T-helper 2 cell treated with Interferon-gamma antibody and Interleukin-4, amounts not matched to agents 5 μg/mL and 100 μg/mL, for 36 hours (primary cell): Measurements from ENCODE around the gene ISLR2.

Source experiments
- DNase-seq: peaks from one replicate; pipeline ENCODE4 v3.0.0; 2021; ENCODE audit warnings: low spot score
- H3K27ac Mint-ChIP-seq: one replicate; pipeline ENCODE4 v1.8.0; 2021; ENCODE audit warnings: mild to moderate bottlenecking, mixed read lengths
- H3K27me3 Mint-ChIP-seq: one replicate; pipeline ENCODE4 v1.8.0; 2021; ENCODE audit warnings: low read depth, mixed read lengths
- H3K36me3 Mint-ChIP-seq: one replicate; pipeline ENCODE4 v1.8.0; 2021; ENCODE audit warnings: low read depth, mixed read lengths
- H3K4me1 Mint-ChIP-seq: one replicate; pipeline ENCODE4 v1.8.0; 2021; ENCODE audit warnings: low read depth, mixed read lengths
- H3K4me3 Mint-ChIP-seq: one replicate; pipeline ENCODE4 v1.8.0; 2022; ENCODE audit warnings: mild to moderate bottlenecking, moderate library complexity, mixed read lengths
- H3K9me3 Mint-ChIP-seq: one replicate; pipeline ENCODE4 v1.8.0; 2021; ENCODE audit warnings: mixed read lengths

ISLR2 gene

DNA sequence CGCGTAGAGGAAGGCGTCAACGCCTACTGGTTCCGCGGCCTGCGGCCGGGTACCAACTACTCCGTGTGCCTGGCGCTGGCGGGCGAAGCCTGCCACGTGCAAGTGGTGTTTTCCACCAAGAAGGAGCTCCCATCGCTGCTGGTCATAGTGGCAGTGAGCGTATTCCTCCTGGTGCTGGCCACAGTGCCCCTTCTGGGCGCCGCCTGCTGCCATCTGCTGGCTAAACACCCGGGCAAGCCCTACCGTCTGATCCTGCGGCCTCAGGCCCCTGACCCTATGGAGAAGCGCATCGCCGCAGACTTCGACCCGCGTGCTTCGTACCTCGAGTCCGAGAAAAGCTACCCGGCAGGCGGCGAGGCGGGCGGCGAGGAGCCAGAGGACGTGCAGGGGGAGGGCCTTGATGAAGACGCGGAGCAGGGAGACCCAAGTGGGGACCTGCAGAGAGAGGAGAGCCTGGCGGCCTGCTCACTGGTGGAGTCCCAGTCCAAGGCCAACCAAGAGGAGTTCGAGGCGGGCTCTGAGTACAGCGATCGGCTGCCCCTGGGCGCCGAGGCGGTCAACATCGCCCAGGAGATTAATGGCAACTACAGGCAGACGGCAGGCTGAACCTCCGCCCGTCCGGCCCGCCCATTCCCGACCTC lies 4.1 kb downstream of the ISLR2 start:
- H3K4me3 Mint-ChIP-seq = no peak overlapping the region
- peak overlapping the region; percentile 62 for H3K27ac Mint-ChIP-seq
- H3K36me3 Mint-ChIP-seq = peaks cover 2% of the 10 kb centered on the region
- peak; percentile 24 for DNase-seq
- H3K27me3 Mint-ChIP-seq = peaks cover 83% of the 10 kb centered on the region
- peaks cover 11% of the 10 kb centered on the region for H3K4me1 Mint-ChIP-seq
- no peaks in the 10 kb centered on the region for H3K9me3 Mint-ChIP-seq

DNA sequence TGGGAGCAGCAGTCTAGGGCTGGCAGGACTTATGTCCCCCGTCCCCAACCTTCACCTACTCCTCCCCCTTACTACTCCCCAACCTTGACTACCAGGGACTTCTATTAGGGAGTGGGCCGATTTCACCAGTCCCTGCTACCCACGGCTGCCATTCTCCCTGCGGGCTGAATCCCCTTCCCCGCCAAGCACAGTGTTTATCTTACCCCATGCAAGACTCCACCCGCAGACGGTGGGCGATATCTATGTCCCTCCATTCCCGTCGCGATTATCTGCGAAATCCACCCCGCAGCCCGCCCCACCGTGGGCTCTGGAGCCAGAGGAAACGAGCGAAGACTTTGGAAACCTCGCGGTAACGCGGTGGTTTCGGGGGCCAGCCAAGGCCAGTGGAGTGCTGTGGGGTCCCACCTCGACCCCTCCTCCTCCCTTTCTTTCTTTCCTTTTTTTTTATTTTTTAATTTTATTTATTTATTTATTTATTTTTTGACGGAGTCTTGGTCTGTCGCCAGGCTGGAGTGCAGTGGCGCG lies 4.7 kb downstream of the ISLR2 start:
- DNase-seq = no peak
- Mint-ChIP-seq H3K27me3 (peaks cover 82% of the 10 kb centered on the region), H3K36me3 (peaks cover 2% of the 10 kb centered on the region), H3K27ac (peak overlapping the region; percentile 62), H3K4me3 (peak overlapping the region; percentile 48), H3K4me1 (peaks cover 11% of the 10 kb centered on the region), H3K9me3 (no peaks in the 10 kb centered on the region)

DNA sequence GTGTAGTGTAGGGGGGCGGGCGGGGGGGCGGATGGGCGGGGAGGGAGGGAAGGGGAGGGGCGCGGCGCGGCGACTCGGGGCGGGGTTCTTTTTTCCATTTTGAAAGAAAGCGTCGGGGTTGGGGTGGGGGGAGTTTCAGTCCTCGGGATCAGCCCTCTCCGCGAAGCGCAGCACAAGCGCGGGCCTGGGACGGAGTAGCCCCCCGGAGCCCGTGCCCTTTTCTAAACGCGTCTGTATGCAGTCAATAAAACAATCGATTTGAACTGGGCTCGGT lies 6.1 kb downstream of the ISLR2 start:
- H3K27ac Mint-ChIP-seq = peak overlapping the region; percentile 17
- no peaks in the 10 kb centered on the region for H3K9me3 Mint-ChIP-seq
- peak overlapping the region; percentile 49 for H3K4me3 Mint-ChIP-seq
- H3K4me1 Mint-ChIP-seq = peaks cover 8% of the 10 kb centered on the region
- peaks cover 2% of the 10 kb centered on the region for H3K36me3 Mint-ChIP-seq
- H3K27me3 Mint-ChIP-seq = peaks cover 77% of the 10 kb centered on the region
- DNase-seq = no peak

DNA sequence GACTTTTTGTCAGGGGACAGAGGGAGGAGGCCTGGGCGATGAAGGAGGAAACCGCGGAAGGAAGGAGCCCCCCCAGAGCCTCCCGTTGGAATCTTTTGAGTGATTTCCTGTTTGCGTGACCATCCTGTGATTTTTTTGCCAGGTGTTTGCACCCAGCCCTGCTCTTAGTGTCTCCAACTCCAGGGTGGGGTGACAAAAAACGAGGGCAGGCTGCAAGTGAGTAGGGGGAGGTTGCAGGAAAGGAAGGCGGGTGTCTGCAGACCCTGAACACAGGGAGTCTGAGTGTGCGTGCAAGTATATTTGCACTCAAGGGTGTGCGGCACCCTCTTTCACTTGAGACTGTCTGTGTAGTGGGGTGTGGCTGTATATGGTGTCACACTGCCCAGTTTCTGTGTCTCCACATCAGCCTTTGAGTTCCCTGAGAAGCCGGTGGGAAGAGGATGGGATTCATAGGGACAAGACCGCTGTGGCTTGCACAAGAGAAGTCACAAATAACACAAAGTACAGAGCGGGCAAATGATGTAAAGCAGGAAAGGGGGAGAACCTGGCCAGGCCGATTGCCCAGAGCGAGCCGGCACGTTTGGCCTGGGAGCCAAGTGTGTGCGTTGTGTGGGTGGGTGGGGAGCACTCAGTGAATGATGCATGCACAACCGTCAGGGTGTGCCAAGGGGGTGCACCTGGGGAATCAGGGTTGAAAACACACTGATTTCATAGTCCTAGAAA lies 6.6 kb downstream of the ISLR2 start:
- H3K27me3 Mint-ChIP-seq = peaks cover 74% of the 10 kb centered on the region
- DNase-seq = no peak
- peaks cover 8% of the 10 kb centered on the region for H3K4me1 Mint-ChIP-seq
- H3K27ac Mint-ChIP-seq = peak overlapping the region; percentile 17
- H3K4me3 Mint-ChIP-seq = peak overlapping the region; percentile 49
- H3K36me3 Mint-ChIP-seq = peaks cover 2% of the 10 kb centered on the region
- no peaks in the 10 kb centered on the region for H3K9me3 Mint-ChIP-seq

- no peaks in the 10 kb centered on the region for H3K9me3 Mint-ChIP-seq
- H3K4me3 Mint-ChIP-seq = no peak overlapping the region
- no peaks in the 10 kb centered on the region for H3K36me3 Mint-ChIP-seq
- no peak for DNase-seq
- H3K27ac Mint-ChIP-seq = no peak overlapping the region
- peaks cover 70% of the 10 kb centered on the region for H3K27me3 Mint-ChIP-seq
- H3K4me1 Mint-ChIP-seq = peaks cover 6% of the 10 kb centered on the region
Measured at GRCh38 chr15:74137537-74137894, 7.1 kb downstream of the ISLR2 start.

- Mint-ChIP-seq H3K36me3 (no peaks in the 10 kb centered on the region), H3K27ac (no peak overlapping the region), H3K4me1 (peaks cover 6% of the 10 kb centered on the region), H3K9me3 (no peaks in the 10 kb centered on the region), H3K4me3 (no peak overlapping the region), H3K27me3 (peaks cover 62% of the 10 kb centered on the region)
- DNase-seq = no peak
Measured at GRCh38 chr15:74138642-74139041, 8.3 kb downstream of the ISLR2 start.

- Mint-ChIP-seq H3K36me3 (no peaks in the 10 kb centered on the region), H3K27me3 (peaks cover 57% of the 10 kb centered on the region), H3K4me3 (no peak overlapping the region), H3K4me1 (peaks cover 6% of the 10 kb centered on the region), H3K27ac (no peak overlapping the region), H3K9me3 (no peaks in the 10 kb centered on the region)
- no peak for DNase-seq
Measured at GRCh38 chr15:74141591-74141990, 11.2 kb downstream of the ISLR2 start.

DNA sequence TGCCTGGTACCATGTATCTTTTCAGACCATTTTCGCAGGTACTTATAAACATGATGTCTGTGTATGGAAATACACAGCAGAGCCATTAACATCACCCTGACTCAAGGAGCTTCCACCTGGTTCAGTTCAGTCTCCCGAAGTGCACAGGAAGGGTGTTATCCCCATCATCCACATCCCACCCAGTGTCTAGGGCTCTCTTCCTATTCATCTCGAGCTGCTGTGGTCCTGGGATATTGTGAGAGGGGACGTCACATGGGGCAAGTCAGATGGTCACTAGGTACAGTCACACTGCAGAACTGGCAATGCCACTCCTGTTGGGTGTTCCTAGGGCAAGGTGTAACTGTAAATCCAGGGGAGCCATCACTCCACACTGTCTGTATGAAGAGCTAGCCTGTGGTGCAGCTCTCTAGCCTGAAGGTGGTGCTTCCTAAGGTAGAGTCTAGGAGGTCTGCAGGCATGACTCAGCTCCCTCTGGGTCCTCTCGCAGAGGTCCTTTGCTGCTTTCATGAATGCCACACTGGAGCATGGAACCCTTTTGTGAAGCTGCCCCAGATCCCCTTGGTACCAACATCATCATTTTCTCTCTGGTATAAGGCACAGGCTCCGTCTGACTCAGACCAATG lies 13.9 kb downstream of the ISLR2 start:
- H3K4me3 Mint-ChIP-seq = no peak overlapping the region
- H3K9me3 Mint-ChIP-seq = no peaks in the 10 kb centered on the region
- no peaks in the 10 kb centered on the region for H3K36me3 Mint-ChIP-seq
- H3K4me1 Mint-ChIP-seq = no peaks in the 10 kb centered on the region
- peaks cover 50% of the 10 kb centered on the region for H3K27me3 Mint-ChIP-seq
- no peak for DNase-seq
- no peak overlapping the region for H3K27ac Mint-ChIP-seq

DNA sequence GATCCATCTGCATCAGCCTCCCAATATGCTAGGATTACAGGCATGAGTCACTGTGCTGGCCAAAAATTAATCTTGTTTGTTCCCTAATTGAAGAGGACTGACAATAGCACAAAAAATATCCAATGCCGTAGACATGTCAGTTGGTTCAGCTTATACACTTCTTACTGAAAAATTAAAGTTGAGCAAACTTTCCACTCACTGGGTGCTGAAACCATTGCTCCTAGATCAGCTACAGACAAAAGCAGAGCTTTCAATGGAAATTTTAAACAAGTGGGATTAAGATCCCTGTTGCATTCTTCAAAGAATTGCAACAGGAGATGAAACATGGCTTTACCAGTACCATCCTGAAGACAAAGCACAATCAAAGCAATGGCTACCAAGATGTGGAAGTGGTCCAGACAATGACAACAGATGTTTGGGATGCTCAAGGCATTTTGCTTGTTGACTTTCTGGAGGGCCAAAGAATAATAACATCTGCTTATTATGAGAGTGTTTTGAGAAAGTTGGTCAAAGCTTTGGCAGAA lies 16.0 kb downstream of the ISLR2 start:
- DNase-seq = no peak
- Mint-ChIP-seq H3K27ac (no peak overlapping the region), H3K27me3 (peaks cover 36% of the 10 kb centered on the region), H3K36me3 (no peaks in the 10 kb centered on the region), H3K4me3 (no peak overlapping the region), H3K9me3 (no peaks in the 10 kb centered on the region), H3K4me1 (no peaks in the 10 kb centered on the region)

DNA sequence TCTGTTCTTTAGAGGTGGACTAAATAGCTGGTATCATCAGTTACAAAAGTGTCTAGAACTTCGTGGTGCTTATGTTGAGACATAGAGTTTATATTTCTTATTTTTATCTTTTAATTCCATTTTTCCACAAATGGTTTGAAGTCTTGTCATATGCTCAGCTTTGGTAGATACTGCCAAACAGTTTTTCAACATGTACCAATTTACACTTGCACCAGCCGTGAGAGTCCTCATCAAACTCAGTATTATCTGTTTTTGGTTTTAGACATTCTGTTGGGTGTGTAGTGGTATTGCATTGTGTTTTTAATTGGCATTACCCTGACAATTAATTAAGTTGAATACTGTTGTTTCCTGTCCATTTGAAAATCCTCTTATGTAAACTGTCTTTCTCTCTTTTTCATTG lies 16.7 kb downstream of the ISLR2 start:
- Mint-ChIP-seq H3K9me3 (no peaks in the 10 kb centered on the region), H3K4me1 (no peaks in the 10 kb centered on the region), H3K27ac (no peak overlapping the region), H3K4me3 (no peak overlapping the region), H3K36me3 (no peaks in the 10 kb centered on the region), H3K27me3 (peaks cover 40% of the 10 kb centered on the region)
- DNase-seq = no peak

GRCh38 chr15:74155766-74156417 lies 25.5 kb downstream of the ISLR2 start:
- Mint-ChIP-seq H3K4me1 (peaks cover 18% of the 10 kb centered on the region), H3K27me3 (peaks cover 43% of the 10 kb centered on the region), H3K4me3 (no peak overlapping the region), H3K9me3 (no peaks in the 10 kb centered on the region), H3K27ac (no peak overlapping the region), H3K36me3 (no peaks in the 10 kb centered on the region)
- no peak for DNase-seq

DNA sequence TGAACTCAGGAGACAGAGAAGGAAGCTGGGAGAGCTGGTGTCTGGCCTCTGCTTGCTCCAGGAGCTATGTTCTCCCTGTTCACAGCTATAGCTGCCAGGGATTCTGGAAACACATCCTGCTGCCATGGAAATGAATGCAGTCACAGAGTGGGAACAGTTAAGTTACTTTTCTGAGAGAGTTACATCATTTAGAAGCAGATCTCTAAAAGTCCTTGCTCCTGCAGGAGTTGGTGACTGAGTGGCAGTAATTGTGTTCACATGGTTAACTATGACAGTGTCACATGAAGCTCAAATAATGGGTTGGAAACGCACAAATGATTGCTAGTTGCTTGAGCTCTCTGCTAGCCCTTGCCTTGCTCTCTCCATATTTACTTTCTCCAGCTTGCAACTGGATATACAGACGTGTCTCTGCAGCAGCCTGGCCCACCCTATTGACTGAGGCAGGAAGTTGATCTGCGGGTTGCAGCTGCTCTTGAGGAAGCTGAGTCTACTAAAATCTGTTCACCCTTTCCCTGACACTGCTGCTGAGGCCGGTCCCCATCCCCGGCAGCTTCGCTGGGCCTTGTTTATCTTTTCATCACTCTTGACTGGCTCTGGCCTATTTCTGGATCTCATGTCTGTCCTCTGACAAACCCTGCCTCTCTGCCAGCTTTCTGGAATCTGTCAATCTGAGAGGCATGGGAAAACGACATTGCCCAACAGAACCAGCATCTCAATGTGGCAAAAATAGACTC lies 26.5 kb downstream of the ISLR2 start:
- peaks cover 37% of the 10 kb centered on the region for H3K27me3 Mint-ChIP-seq
- no peak overlapping the region for H3K27ac Mint-ChIP-seq
- H3K36me3 Mint-ChIP-seq = no peaks in the 10 kb centered on the region
- H3K4me1 Mint-ChIP-seq = peaks cover 18% of the 10 kb centered on the region
- H3K9me3 Mint-ChIP-seq = no peaks in the 10 kb centered on the region
- no peak for DNase-seq
- H3K4me3 Mint-ChIP-seq = no peak overlapping the region

GRCh38 chr15:74157868-74158827 lies 27.8 kb downstream of the ISLR2 start:
- DNase-seq = no peak
- H3K27me3 Mint-ChIP-seq = peaks cover 30% of the 10 kb centered on the region
- H3K4me3 Mint-ChIP-seq = no peak overlapping the region
- H3K36me3 Mint-ChIP-seq = no peaks in the 10 kb centered on the region
- H3K27ac Mint-ChIP-seq = no peak overlapping the region
- H3K4me1 Mint-ChIP-seq = peaks cover 18% of the 10 kb centered on the region
- H3K9me3 Mint-ChIP-seq = no peaks in the 10 kb centered on the region
